Measurements from ENCODE around the gene PELI3. TPM values are rescaled to one million over a fixed set of nuclear protein-coding genes. Genes with fewer than 3 reads are reported as not detected.

Gene PELI3
- total and polyA plus RNA-seq, 2 of the 8 experiments (the other 6 are each of a cell fraction or from before 2014, with no cell fraction given) = 5.2 to 7.6 TPM

GRCh38 chr11:66493130-66493529 is 26.4 kb downstream of the PELI3 start (continued):
- TF ChIP-seq POLR2AphosphoS5 (IDR thresholded peaks at IDR 0.05; ENCODE audit: low read depth, low read length) (no peak), CBX8 (IDR thresholded peaks at IDR 0.05; ENCODE audit: borderline replicate concordance, low read depth, low read length) (no peak), EP300 (IDR thresholded peaks at IDR 0.05; ENCODE audit: borderline replicate concordance in 1 of 2, low read depth in 2 of 2, low read length in 2 of 2) (no peak), POU5F1 (IDR thresholded peaks at IDR 0.05; ENCODE audit: low read depth, low read length) (no peak), POLR2A (IDR thresholded peaks at IDR 0.05; ENCODE audit: control extremely low read depth in 1 of 2, low read depth in 2 of 2, low read length in 2 of 2) (no peak), BRCA1 (IDR thresholded peaks at IDR 0.05; ENCODE audit: low read depth, low read length) (no peak), RBBP5 (IDR thresholded peaks at IDR 0.05; ENCODE audit: borderline replicate concordance, low read depth, low read length) (no peak)
